ENCODE results near the gene TAPBP.
"Not testable (repeated sequence)": the region's sequence is repeated elsewhere in the genome, so short reads cannot be mapped to it uniquely, and the experiment has no call there.

Gene TAPBP

DNA sequence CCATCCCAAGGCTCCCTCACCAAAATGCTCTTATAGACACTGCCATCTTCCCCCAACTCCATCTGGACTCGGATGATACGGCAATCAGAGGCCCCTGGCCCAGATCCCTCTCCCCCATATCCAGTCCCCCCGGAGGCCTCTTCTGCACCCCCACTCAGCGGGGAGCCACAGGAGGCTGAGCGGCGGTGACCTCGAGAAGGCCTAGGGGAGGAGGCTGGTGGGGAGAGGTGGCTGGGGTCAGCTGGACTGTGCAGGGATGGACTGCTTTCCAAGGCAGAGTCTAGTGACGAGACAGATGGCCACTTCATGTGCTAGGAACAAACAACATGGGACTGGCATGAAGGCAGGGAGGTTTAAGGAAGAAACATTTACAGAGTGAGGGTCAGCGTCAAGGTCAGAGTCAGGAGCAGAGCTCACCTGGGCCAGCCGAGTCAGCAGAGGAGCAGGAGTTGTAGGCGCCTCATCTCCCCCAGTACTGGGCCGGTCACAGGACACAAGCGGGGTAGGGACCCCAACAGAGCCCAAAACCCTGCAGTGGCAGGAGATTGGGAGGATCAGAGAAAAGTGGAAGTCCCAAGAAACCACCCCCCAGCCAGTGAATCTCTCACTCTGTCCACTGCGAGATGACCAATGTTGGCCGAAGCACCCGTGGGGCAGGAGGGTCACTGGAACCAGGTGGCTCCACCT lies 20.7 kb downstream of the TAPBP start:
- Histone ChIP-seq H3K4me2 (ENCODE audit: low read length) (no peak overlapping the region), H3K27me3 (ENCODE audit: control insufficient read depth, insufficient read depth, low read length) (no peaks in the 10 kb centered on the region), H3K9me3 (replicated peaks; ENCODE audit: low read length) (no peaks in the 10 kb centered on the region), H3K4me3 (ENCODE audit: low read length) (no peak overlapping the region), H3K36me3 (ENCODE audit: insufficient read depth, low read length) (peaks cover 15% of the 10 kb centered on the region), H3K4me1 (ENCODE audit: control insufficient read depth, insufficient read depth, low read length) (peaks cover 17% of the 10 kb centered on the region), H3K9ac (ENCODE audit: low read depth, low read length) (no peak overlapping the region)

DNA sequence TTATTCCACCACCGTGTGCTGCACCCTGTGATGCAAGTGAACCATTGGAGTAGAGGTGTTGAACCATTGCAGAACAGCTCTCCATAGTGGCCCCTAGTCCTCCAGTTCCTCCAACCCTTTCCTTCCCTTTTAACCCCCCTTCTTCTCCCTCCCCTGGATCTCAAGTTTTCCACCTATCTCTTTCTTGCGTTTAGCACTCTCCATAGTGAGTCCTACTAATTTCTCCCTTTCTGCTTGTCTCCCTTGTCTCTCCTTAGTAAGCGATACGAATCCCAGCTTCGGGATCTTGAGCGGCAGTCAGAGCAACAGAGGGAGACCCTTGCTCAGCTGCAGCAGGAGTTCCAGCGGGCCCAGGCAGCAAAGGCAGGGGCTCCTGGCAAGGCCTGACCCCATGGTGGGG lies 23.4 kb downstream of the TAPBP start:
- Histone ChIP-seq H3K9me3 (replicated peaks; ENCODE audit: low read length) (no peaks in the 10 kb centered on the region), H3K4me3 (ENCODE audit: low read length) (peak overlapping the region; percentile 98), H3K36me3 (ENCODE audit: insufficient read depth, low read length) (peaks cover 33% of the 10 kb centered on the region), H3K9ac (ENCODE audit: low read depth, low read length) (peak overlapping the region; percentile 90), H3K4me2 (ENCODE audit: low read length) (peak overlapping the region; percentile 93), H3K27me3 (ENCODE audit: control insufficient read depth, insufficient read depth, low read length) (no peaks in the 10 kb centered on the region), H3K4me1 (ENCODE audit: control insufficient read depth, insufficient read depth, low read length) (peaks cover 16% of the 10 kb centered on the region)

GRCh38 chr6:33289784-33290315 lies 24.0 kb downstream of the TAPBP start:
- H3K4me1 ChIP-seq (ENCODE audit: control insufficient read depth, insufficient read depth, low read length), result peaks cover 16% of the 10 kb centered on the region
- peaks cover 38% of the 10 kb centered on the region for H3K36me3 ChIP-seq (ENCODE audit: insufficient read depth, low read length)
- H3K4me3 ChIP-seq (ENCODE audit: low read length), result peak overlapping the region; percentile 98
- H3K27me3 ChIP-seq (ENCODE audit: control insufficient read depth, insufficient read depth, low read length), result no peaks in the 10 kb centered on the region
- H3K4me2 ChIP-seq (ENCODE audit: low read length), result peak overlapping the region; percentile 93
- H3K9me3 ChIP-seq (replicated peaks; ENCODE audit: low read length), result no peaks in the 10 kb centered on the region
- peak overlapping the region; percentile 90 for H3K9ac ChIP-seq (ENCODE audit: low read depth, low read length)

GRCh38 chr6:33288921-33289783 lies 24.7 kb downstream of the TAPBP start, which contains the start of the genes PFDN6 and WDR46:
TSS of gene PFDN6 (plus strand) at chr6:33289601. CDS start at chr6:33289857, 256 bp downstream.
TSS of gene WDR46 (minus strand) at chr6:33289239. CDS start at chr6:33289170, 69 bp downstream.
- no peaks in the 10 kb centered on the region for H3K27me3 ChIP-seq (ENCODE audit: control insufficient read depth, insufficient read depth, low read length)
- H3K9me3 ChIP-seq (replicated peaks; ENCODE audit: low read length), result no peaks in the 10 kb centered on the region
- H3K4me1 ChIP-seq (ENCODE audit: control insufficient read depth, insufficient read depth, low read length), result peaks cover 16% of the 10 kb centered on the region
- peak within 1 kb of the TSS; percentile 93 for H3K4me2 ChIP-seq (ENCODE audit: low read length)
- peak within 1 kb of the TSS; percentile 90 for H3K9ac ChIP-seq (ENCODE audit: low read depth, low read length)
- H3K4me3 ChIP-seq (ENCODE audit: low read length), result peak within 1 kb of the TSS; percentile 98
- H3K36me3 ChIP-seq (ENCODE audit: insufficient read depth, low read length), result peaks cover 43% of the 10 kb centered on the region

GRCh38 chr6:33288141-33288920 lies 25.5 kb downstream of the TAPBP start:
- H3K36me3 ChIP-seq (ENCODE audit: insufficient read depth, low read length), result peaks cover 51% of the 10 kb centered on the region
- peaks cover 16% of the 10 kb centered on the region for H3K4me1 ChIP-seq (ENCODE audit: control insufficient read depth, insufficient read depth, low read length)
- peak overlapping the region; percentile 90 for H3K9ac ChIP-seq (ENCODE audit: low read depth, low read length)
- H3K4me3 ChIP-seq (ENCODE audit: low read length), result peak overlapping the region; percentile 98
- no peaks in the 10 kb centered on the region for H3K9me3 ChIP-seq (replicated peaks; ENCODE audit: low read length)
- H3K4me2 ChIP-seq (ENCODE audit: low read length), result peak overlapping the region; percentile 93
- no peaks in the 10 kb centered on the region for H3K27me3 ChIP-seq (ENCODE audit: control insufficient read depth, insufficient read depth, low read length)

- Histone ChIP-seq H3K27me3 (ENCODE audit: control insufficient read depth, insufficient read depth, low read length) (no peaks in the 10 kb centered on the region), H3K4me1 (ENCODE audit: control insufficient read depth, insufficient read depth, low read length) (peaks cover 16% of the 10 kb centered on the region), H3K9me3 (replicated peaks; ENCODE audit: low read length) (no peaks in the 10 kb centered on the region), H3K4me3 (ENCODE audit: low read length) (peak overlapping the region; percentile 98), H3K4me2 (ENCODE audit: low read length) (peak overlapping the region; percentile 93), H3K36me3 (ENCODE audit: insufficient read depth, low read length) (peaks cover 56% of the 10 kb centered on the region), H3K9ac (ENCODE audit: low read depth, low read length) (no peak overlapping the region)
These were observed 26.6 kb downstream of the TAPBP start for GRCh38 chr6:33286946-33287914.

DNA sequence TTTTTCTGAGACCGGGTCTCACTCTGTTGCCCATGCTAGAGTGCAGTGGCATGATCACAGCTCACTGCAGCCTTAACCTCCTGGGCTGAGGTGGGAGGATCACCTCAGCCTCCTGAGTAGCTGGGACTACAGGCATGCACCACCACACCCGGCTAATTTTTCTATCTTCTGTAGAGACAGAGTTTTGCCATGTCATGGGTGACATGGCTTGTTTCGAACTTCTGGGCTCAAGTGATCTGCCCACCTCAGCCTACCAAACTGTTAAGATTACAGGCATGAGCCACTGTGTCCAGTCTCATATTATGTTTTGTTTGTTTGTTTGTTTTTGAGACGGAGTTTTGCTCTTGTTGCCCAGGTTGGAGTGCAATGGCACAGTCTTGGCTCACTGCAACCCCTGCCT lies 28.7 kb downstream of the TAPBP start:
- Histone ChIP-seq H3K4me1 (ENCODE audit: control insufficient read depth, insufficient read depth, low read length) (peaks cover 12% of the 10 kb centered on the region), H3K36me3 (ENCODE audit: insufficient read depth, low read length) (peaks cover 51% of the 10 kb centered on the region)
- not testable (repeated sequence) for H3K9ac ChIP-seq (ENCODE audit: low read depth, low read length); H3K4me3 ChIP-seq (ENCODE audit: low read length); H3K27me3 ChIP-seq (ENCODE audit: control insufficient read depth, insufficient read depth, low read length); H3K9me3 ChIP-seq (replicated peaks; ENCODE audit: low read length); H3K4me2 ChIP-seq (ENCODE audit: low read length)

- H3K4me3 ChIP-seq (ENCODE audit: low read length), result no peak overlapping the region
- H3K4me2 ChIP-seq (ENCODE audit: low read length), result no peak overlapping the region
- H3K36me3 ChIP-seq (ENCODE audit: insufficient read depth, low read length), result peaks cover 67% of the 10 kb centered on the region
- no peaks in the 10 kb centered on the region for H3K9me3 ChIP-seq (replicated peaks; ENCODE audit: low read length)
- H3K4me1 ChIP-seq (ENCODE audit: control insufficient read depth, insufficient read depth, low read length), result peaks cover 18% of the 10 kb centered on the region
- no peak overlapping the region for H3K9ac ChIP-seq (ENCODE audit: low read depth, low read length)
- no peaks in the 10 kb centered on the region for H3K27me3 ChIP-seq (ENCODE audit: control insufficient read depth, insufficient read depth, low read length)
These were observed 33.3 kb downstream of the TAPBP start for GRCh38 chr6:33280539-33280938.

GRCh38 chr6:33279971-33280511 lies 33.8 kb downstream of the TAPBP start:
- Histone ChIP-seq H3K9ac (ENCODE audit: low read depth, low read length) (no peak overlapping the region), H3K4me3 (ENCODE audit: low read length) (no peak overlapping the region), H3K9me3 (replicated peaks; ENCODE audit: low read length) (no peaks in the 10 kb centered on the region), H3K36me3 (ENCODE audit: insufficient read depth, low read length) (peaks cover 70% of the 10 kb centered on the region), H3K4me2 (ENCODE audit: low read length) (no peak overlapping the region), H3K4me1 (ENCODE audit: control insufficient read depth, insufficient read depth, low read length) (peaks cover 22% of the 10 kb centered on the region), H3K27me3 (ENCODE audit: control insufficient read depth, insufficient read depth, low read length) (no peaks in the 10 kb centered on the region)

DNA sequence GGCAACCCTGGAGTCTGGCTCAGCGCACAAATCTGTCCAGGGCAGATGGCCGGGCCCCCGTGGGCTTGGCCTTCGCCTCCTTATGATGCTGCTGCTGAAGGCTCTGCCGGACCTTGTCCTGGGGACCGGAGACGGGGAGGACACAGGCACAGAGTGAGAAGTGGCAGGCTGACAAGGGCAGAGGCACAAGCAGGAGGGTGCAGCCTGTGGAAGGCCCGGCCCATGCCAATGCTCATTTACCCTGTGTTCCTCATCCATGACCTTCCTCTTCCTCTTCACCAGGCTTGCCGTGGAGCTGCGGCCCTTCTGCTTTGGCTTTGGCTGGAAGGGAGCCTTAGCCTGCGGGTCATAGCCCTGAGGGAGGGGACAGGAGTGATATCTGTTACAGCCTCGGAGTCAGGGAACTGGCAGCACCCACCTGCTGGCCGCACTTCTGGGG lies 34.6 kb downstream of the TAPBP start:
- H3K36me3 ChIP-seq (ENCODE audit: insufficient read depth, low read length), result peaks cover 72% of the 10 kb centered on the region
- H3K4me2 ChIP-seq (ENCODE audit: low read length), result no peak overlapping the region
- no peaks in the 10 kb centered on the region for H3K27me3 ChIP-seq (ENCODE audit: control insufficient read depth, insufficient read depth, low read length)
- H3K4me1 ChIP-seq (ENCODE audit: control insufficient read depth, insufficient read depth, low read length), result peaks cover 29% of the 10 kb centered on the region
- no peaks in the 10 kb centered on the region for H3K9me3 ChIP-seq (replicated peaks; ENCODE audit: low read length)
- no peak overlapping the region for H3K4me3 ChIP-seq (ENCODE audit: low read length)
- H3K9ac ChIP-seq (ENCODE audit: low read depth, low read length), result no peak overlapping the region
